HG03558 (cell line): ENCODE data around the gene TTLL3.

Experiments used
- ATAC-seq: cut with Tn5 transposase; IDR thresholded peaks from one replicate; pipeline ENCODE4 v1.9.1; 2021; ENCODE audit warnings: moderate number of reproducible peaks; ENCODE audit not compliant: unreplicated experiment; ENCODE audit errors: extremely low read depth

TTLL3 gene

DNA sequence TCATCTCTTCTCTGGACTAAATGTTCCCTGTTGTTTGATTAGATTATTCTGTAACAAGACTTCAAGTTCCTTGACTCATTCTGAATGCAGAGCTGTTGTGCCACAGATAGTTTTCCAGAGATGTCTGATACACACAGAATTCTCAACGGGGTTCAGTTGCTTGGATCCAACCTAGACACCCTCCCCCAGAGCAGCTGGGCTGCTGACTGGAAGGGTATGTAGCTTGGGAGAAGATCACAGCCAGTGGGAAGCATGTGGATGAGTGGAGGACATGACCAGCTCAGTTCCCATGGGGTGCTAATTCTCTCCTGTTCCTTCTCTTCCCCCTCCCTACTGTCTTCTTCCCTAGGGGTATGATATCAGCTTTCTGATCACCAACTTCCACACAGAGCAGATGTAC is 6.6 kb upstream of the TTLL3 start:
- ATAC-seq: no peak

- no peak for ATAC-seq
Observed at GRCh38 chr3:9804996-9805395, 5.1 kb upstream of the TTLL3 start.

DNA sequence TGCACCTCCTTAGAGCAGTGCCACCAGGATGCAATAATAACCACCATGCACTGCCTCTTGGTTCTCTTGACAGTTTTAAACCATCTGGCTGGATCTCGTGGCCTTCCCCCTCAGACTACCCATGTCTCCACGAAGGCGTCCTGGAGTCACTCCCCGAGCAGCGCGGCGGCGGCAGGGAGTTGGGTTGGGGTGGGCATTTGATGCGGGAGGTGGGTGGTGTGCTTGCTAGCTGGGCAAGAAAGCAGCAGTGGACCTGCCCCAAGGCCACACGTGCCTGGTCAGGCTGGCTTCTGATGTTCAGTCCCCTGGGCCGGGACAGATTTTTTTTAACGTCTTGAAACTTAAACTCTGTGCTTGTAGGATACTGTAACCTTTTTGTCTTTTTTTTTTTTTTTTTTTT is 3.9 kb upstream of the TTLL3 start:
- no peak for ATAC-seq

DNA sequence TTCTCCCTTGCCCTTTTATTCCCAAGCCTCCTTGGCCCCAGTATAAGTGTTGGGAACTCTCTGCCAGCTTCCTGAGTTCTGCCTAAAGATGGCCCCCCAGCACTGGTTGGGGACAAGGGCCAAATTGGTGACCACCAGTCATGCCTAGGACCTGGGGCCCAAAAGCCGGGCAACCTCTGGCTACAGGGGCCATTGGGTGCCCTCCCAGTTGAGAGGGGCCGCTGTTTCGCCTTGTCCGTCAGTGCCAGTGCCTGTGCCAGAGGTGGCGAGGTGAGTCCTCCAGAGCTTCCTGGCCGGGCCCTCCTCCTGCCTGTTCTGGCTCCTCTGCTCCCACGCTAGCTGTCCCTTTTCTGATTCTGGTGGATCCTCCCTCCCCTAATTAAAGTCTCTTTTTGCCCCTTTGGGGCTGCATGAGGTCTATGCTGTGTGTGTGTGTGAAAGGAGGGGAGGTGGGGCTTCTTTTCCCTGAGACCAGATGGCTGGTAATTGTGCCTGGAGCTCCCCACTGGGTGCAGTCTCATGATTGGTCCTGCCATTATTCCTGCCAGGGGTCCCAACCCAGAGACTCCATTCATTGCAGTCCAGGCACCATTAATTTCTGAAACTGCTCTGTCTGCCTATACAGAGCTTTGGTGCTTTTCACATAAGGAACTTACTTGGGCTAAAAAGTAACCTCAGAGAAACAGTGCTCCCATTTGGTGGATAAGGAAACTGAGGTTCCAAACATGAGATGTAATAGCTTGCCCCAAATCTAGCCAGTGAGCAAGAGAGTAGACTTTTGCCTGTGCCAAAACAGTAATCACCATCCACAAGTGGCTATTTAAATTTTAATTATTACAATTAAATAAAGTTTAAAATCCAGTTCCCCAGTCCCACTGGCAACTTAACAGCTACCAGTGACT is 3.1 kb upstream of the TTLL3 start:
- ATAC-seq: no peak

DNA sequence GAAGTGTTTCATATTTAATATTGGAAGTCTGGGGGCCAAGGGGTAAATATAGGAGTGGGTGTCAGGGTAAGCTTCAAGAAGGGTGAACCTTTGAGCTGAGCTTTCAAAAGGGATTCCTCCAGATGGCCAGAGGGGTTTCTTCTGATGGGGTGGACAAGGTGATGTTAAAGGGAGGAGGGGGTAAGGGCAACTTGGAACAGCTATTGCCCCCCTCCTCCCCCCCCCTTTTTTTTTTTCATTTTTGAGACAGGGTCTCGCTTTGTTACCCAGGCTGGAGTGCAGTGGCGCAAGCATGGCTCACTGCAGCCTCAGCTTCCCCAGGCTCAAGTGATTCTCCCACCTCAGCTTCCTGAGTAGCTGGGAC is 2.1 kb upstream of the TTLL3 start:
- no peak for ATAC-seq

DNA sequence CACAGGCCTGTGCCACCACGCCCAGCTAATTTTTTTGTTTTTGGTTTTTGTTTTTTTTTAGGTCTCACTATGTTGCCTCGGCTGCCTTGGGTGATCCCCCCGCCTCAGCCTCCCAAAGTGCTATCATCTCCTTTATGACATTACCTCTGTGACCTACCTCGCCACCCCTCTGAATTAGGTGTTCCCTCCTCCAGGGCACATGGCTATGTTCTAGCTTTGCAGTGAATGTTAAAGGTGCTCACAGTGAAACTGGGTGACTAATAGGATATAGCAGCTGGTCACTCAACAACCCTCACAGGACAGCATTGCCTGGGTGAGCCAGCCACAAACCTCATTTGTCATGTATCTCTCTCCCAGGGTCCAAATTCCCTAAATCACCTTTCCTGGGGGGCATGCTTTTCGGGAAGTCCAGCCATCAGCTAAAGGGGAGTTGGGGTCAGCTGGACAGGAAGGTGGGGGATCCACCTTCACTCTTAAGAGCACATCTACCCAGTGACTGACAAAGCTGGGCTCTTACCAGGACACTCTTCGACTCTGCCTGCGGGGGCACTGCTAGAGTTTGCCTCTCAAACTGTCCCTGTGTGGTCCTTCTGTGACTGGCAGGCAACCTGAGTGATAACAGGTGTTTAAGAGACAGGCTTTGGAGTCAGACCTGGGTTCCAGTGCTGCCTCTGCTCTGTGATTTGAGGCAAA is 1.6 kb upstream of the TTLL3 start:
- no peak for ATAC-seq

DNA sequence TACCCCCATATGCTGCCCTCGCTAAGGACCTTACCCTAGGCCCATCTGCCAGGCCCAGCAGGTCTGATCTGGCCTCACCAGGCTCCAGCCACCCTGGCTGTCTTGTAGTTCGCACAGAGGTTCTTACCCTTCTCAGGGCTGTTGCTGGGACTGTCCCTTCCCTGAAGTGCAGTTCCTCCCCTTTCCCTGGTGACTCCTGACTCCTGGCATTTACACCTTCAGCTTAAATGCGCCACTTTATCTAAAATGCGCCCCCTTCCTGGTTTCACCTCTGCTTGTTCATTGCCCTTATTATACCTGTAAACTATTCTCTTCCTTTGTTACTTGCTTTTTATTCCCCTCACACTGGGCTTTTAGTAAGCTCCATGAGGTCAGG is 835 bp upstream of the TTLL3 start:
- ATAC-seq: no peak

DNA sequence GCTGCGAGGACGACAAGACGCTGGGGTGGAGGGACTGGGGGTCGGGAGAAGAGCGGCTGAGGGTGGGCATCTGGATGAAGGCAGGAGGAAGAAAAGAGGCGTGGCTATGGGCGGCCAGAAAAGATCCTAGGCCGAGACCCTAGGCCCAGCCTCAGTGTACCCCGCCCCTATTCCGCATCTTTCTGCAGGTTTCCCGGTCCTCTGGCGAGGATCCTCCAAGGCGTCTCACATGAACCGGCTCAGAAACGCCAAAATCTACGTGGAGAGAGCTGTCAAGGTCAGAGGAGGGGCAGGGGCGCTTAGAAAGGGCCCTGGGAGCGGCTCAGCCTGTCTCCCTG is 340 bp downstream of the TTLL3 start:
- no peak for ATAC-seq

GRCh38 chr3:9810846-9811245 is 784 bp downstream of the TTLL3 start:
- ATAC-seq: no peak

- no peak for ATAC-seq
Observed at GRCh38 chr3:9812870-9813483, 2.9 kb downstream of the TTLL3 start.

- ATAC-seq: no peak
Observed at GRCh38 chr3:9815986-9816385, 5.9 kb downstream of the TTLL3 start.

DNA sequence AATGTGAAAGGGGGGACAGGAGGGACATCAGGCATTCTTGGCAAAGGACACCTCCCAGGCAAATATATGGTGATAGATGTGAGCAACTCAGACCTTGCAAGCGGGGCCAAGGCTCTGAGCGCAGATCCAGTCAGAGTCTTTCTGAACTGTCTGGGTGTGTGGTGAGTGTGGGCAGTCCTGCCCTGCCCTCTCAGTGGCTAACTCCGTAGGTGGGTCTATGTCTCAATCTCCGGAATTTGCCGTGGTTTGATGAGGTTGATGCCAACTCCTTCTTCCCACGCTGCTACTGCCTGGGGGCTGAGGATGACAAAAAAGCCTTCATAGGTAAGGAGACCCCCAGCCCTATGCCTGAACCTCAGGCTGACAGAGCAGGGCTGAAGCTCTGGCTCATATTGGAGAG is 7.4 kb downstream of the TTLL3 start:
- ATAC-seq: no peak

DNA sequence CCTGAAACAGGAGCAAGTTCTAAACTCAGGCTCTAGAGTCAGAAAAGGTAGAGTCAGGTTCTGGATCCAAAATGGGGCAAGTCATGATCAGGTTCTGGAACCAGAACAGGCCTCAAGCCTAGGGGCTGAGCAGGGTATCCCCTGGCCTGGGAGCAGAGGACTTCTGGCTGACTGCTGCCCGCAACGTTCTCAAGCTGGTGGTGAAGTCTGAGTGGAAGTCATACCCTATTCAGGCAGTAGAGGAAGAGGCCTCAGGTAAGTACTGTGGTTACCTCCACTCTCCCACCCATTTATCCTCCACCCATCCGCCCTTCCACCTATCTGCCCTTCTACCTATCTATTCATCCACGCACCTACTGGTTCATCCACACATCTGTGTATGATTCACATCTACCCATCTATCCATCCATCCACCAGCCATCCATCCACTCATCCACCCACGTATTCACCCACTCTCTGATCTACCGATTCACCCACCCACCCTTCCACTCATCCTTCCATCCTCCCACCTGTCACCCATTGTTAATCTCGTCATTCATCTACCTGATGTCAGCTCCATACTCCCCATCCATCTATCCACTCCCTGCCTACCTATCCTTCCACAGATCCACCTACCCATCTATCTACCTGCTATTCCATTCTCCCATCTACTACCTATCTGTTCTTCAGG is 8.7 kb downstream of the TTLL3 start:
- ATAC-seq: no peak

- no peak for ATAC-seq
Observed at GRCh38 chr3:9820543-9820942, 10.5 kb downstream of the TTLL3 start.

GRCh38 chr3:9820946-9821345 is 10.9 kb downstream of the TTLL3 start:
- no peak for ATAC-seq

DNA sequence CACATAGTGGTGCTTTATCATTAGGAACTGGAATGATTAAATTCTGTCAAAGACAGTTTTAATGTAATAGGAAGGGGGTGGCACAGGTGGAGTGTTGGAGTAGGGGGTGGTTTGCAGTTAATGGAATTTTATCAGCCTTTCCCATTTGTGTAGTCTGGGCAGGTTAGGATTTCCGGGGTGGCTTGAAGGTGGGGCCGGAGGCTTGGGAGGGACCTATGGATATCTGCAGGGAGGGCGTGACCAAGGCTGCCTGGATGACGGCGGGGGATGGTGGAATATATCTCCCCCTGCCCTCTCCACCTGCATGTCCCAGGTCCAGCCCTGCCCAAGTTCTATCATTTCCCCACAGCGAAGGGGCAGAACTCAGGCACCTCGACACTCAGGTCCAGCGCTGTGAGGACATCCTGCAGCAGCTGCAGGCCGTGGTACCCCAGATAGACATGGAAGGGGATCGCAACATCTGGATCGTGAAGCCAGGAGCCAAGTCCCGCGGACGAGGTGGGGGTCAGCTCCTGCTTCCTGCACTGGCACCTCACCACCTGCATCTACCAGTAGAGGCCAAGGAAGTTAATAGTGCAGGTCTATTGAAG is 15.5 kb downstream of the TTLL3 start:
- no peak for ATAC-seq

- no peak for ATAC-seq
Observed at GRCh38 chr3:9826815-9827573, 16.9 kb downstream of the TTLL3 start.

DNA sequence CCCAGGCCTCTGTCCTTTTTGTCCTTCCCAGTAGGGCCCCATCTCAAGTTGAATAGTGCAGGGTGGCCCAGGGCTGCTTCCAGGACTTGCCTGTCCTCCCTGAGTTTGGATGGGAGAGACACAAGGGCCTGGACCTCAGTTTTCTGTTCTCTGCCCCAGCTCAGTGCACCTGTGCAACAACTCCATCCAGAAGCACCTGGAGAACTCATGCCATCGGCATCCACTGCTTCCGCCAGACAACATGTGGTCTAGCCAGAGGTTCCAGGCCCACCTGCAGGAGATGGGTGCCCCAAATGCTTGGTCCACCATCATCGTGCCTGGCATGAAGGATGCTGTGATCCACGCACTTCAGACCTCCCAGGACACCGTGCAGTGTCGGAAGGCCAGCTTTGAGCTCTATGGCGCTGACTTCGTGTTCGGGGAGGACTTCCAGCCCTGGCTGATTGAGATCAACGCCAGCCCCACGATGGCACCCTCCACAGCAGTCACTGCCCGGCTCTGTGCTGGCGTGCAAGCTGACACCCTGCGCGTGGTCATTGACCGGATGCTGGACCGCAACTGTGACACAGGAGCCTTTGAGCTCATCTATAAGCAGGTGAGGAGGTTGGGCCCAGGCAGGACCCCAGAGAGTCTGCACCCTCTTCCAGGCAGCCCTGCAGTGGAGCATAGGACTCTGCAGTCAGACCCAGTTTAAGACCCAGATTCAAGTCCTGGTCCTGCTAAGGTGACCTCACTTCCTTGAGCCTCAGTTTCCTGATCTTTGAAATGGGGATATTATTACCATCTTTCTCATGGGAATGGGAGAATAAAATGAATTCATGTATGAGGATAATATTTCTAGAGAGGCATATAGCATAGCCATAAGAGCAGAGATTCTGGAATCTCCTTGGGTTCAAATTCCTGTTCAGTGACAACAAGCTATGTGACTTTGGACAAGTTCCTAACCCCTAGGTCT is 19.0 kb downstream of the TTLL3 start:
- no peak for ATAC-seq

DNA sequence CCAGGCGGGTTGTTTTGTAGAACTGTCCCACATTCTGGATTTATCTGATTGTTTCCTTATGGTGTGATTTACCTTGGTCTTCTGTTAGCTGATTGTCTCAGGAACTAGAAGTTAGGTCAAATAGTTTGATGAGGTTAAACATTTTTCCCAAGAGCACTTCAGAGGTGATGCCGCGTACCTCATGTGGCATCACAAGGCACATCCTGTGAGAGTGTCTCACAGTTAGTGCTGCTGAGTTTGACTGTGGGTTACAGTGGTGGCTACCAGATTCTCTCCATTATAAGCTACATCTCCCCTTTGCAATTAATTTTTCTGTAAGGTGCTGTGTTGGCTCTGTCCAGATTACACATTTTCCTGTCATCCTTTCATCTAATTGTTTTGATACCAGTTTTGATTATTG is 21.2 kb downstream of the TTLL3 start:
- ATAC-seq: no peak
